ENCODE measurements around the gene NECTIN4. TPM values are rescaled to one million over a fixed set of nuclear protein-coding genes. Genes with fewer than 3 reads are reported as not detected.

Gene NECTIN4
- total RNA-seq, 1 donor from 2014 or later, result 0.13 TPM

GRCh38 chr1:161044908-161045735 is 44.2 kb downstream of the NECTIN4 start:
- peaks cover 8% of the 10 kb centered on the region for H3K9me3 Mint-ChIP-seq (ENCODE audit: unreplicated experiment)
- DNase-seq (ENCODE audit: low spot score), result peak; percentile 59
- H3K4me1 Mint-ChIP-seq (ENCODE audit: unreplicated experiment), result peaks cover 32% of the 10 kb centered on the region
- peaks cover 47% of the 10 kb centered on the region for H3K36me3 Mint-ChIP-seq (ENCODE audit: low read depth, unreplicated experiment)
- peaks cover 19% of the 10 kb centered on the region for H3K27me3 Mint-ChIP-seq (ENCODE audit: unreplicated experiment)
- TF ChIP-seq CTCF (IDR thresholded peaks at IDR 0.05; ENCODE audit: unreplicated experiment), result no peak
- H3K4me3 Mint-ChIP-seq (ENCODE audit: unreplicated experiment), result peak overlapping the region; percentile 99
- H3K27ac Mint-ChIP-seq (ENCODE audit: unreplicated experiment), result peak overlapping the region; percentile 100

GRCh38 chr1:161044535-161044907 is 44.8 kb downstream of the NECTIN4 start:
- Mint-ChIP-seq H3K27me3 (ENCODE audit: unreplicated experiment) (peaks cover 19% of the 10 kb centered on the region), H3K36me3 (ENCODE audit: low read depth, unreplicated experiment) (peaks cover 53% of the 10 kb centered on the region), H3K4me1 (ENCODE audit: unreplicated experiment) (peaks cover 32% of the 10 kb centered on the region), H3K27ac (ENCODE audit: unreplicated experiment) (peak overlapping the region; percentile 99), H3K4me3 (ENCODE audit: unreplicated experiment) (peak overlapping the region; percentile 99), H3K9me3 (ENCODE audit: unreplicated experiment) (peaks cover 8% of the 10 kb centered on the region)
- DNase-seq (ENCODE audit: low spot score), result no peak
- no peak for TF ChIP-seq CTCF (IDR thresholded peaks at IDR 0.05; ENCODE audit: unreplicated experiment)

GRCh38 chr1:161039546-161039945 is 49.8 kb downstream of the NECTIN4 start:
- peaks cover 3% of the 10 kb centered on the region for H3K27me3 Mint-ChIP-seq (ENCODE audit: unreplicated experiment)
- no peak overlapping the region for H3K27ac Mint-ChIP-seq (ENCODE audit: unreplicated experiment)
- DNase-seq (ENCODE audit: low spot score), result no peak
- H3K9me3 Mint-ChIP-seq (ENCODE audit: unreplicated experiment), result no peaks in the 10 kb centered on the region
- TF ChIP-seq CTCF (IDR thresholded peaks at IDR 0.05; ENCODE audit: unreplicated experiment), result no peak
- H3K36me3 Mint-ChIP-seq (ENCODE audit: low read depth, unreplicated experiment), result peaks cover 35% of the 10 kb centered on the region
- H3K4me3 Mint-ChIP-seq (ENCODE audit: unreplicated experiment), result peak overlapping the region; percentile 83
- H3K4me1 Mint-ChIP-seq (ENCODE audit: unreplicated experiment), result peaks cover 20% of the 10 kb centered on the region

GRCh38 chr1:161039154-161039545 is 50.2 kb downstream of the NECTIN4 start:
- Mint-ChIP-seq H3K27ac (ENCODE audit: unreplicated experiment) (no peak overlapping the region), H3K27me3 (ENCODE audit: unreplicated experiment) (peaks cover 3% of the 10 kb centered on the region), H3K9me3 (ENCODE audit: unreplicated experiment) (no peaks in the 10 kb centered on the region), H3K4me3 (ENCODE audit: unreplicated experiment) (peak overlapping the region; percentile 83), H3K4me1 (ENCODE audit: unreplicated experiment) (peaks cover 17% of the 10 kb centered on the region), H3K36me3 (ENCODE audit: low read depth, unreplicated experiment) (peaks cover 31% of the 10 kb centered on the region)
- no peak for TF ChIP-seq CTCF (IDR thresholded peaks at IDR 0.05; ENCODE audit: unreplicated experiment)
- DNase-seq (ENCODE audit: low spot score), result no peak

- H3K27me3 Mint-ChIP-seq (ENCODE audit: unreplicated experiment), result peaks cover 3% of the 10 kb centered on the region
- peaks cover 14% of the 10 kb centered on the region for H3K4me1 Mint-ChIP-seq (ENCODE audit: unreplicated experiment)
- no peak within 1 kb of the TSS for H3K27ac Mint-ChIP-seq (ENCODE audit: unreplicated experiment)
- DNase-seq (ENCODE audit: low spot score), result peak; percentile 49
- H3K9me3 Mint-ChIP-seq (ENCODE audit: unreplicated experiment), result no peaks in the 10 kb centered on the region
- TF ChIP-seq CTCF (IDR thresholded peaks at IDR 0.05; ENCODE audit: unreplicated experiment), result no peak
- H3K4me3 Mint-ChIP-seq (ENCODE audit: unreplicated experiment), result peak within 1 kb of the TSS; percentile 83
- H3K36me3 Mint-ChIP-seq (ENCODE audit: low read depth, unreplicated experiment), result peaks cover 31% of the 10 kb centered on the region
Observed at GRCh38 chr1:161038523-161039153, 50.7 kb downstream of the NECTIN4 start, which contains the start of gene TSTD1. TSS of gene TSTD1 (minus strand) at chr1:161038964. CDS start at chr1:161038889, 75 bp downstream.
